Fibroblast of upper back skin (primary cell): ENCODE data around the gene HAND2.

Experiments
- DNase-seq: peaks from one replicate; pipeline ENCODE4 v3.0.0-alpha.2; 2013

Gene HAND2

GRCh38 chr4:173519111-173520101 is 10.6 kb downstream of the HAND2 start:
- no peak for DNase-seq

DNA sequence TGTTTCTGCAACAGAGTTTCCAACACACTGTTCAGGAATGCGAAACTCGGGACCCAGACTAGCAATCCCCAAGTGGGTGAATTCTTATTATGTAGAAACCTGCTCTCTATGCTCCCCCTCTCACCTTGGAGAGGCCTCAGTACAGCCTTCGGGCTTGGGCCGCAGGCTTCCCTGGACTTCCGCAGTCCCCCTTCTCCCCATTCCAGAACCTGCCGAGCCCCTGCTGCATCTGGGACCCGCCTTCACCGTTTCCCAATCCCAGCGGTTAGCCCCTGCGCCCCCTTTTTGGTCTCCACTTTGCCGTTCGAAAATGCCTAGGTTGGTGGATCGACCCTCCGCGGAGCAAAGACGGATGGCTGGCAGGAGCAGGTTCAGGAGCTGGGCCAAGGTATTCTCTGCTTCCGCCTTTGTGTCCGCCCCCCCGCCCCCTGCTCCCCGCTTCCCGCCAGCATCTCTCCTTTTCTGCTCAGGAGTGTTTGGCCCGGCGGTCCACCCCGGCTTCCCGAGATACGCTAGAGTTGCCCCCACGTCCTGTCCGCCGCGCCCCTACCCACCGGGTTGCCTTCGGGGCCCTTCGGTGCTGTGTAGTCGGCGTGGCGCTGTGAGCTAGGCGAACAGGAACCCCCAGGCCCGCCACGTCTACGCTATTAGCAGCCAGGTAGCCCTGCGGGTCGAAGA is 11.5 kb downstream of the HAND2 start:
- DNase-seq = peak; percentile 41

DNA sequence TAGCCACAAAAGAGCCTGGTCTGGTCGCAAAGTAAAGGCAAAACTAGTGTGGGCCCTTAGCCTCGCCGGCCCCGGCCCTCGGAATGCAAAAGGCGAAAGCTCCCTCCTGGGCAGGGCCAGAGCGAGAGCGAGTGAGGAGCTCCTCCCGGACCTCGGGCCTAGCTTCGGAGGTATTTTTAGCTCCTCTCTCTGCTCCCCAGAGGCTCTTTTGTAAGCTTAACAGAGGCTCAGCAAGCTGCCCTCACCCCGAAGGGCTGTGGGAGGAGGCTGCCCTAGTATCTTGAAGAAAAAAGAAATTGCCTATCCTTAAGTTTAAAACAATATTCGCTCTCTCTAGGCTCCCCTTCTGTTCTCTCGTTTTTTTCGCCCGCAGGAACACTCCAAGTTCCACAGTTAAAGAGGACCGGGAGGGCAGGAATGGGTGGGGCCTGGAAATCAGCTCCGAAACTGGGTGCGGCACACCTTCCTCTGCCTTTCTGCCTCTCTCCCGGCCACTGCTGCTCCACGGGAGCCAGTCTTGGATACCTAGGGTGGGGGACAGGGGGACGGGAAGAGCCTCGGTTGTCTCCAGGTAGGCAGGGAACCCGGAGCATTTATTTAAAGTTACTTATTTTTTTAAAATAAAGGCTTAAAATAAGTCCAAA is 12.1 kb downstream of the HAND2 start:
- no peak for DNase-seq

- DNase-seq = no peak
Measured at GRCh38 chr4:173516621-173517524, 13.2 kb downstream of the HAND2 start.

DNA sequence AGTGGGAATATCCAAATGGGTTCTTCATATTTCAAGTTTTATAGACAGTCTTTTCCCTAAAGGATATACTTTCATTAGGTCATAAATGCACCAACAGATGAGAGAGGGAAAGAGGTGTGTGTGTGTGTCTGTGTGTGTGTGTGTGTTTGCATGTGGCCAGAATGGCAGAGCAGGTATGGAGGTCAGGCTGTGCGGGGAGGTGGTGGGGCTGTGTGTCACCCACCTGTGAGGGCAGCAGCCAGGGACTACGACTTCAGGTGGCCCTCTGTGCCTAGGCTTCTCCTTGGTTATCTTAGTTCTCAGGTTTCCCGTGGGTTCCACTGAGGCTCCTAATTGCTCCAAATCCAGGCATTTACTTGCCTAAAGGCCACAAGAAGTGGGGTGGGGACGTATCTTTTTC is 14.6 kb downstream of the HAND2 start:
- no peak for DNase-seq

DNA sequence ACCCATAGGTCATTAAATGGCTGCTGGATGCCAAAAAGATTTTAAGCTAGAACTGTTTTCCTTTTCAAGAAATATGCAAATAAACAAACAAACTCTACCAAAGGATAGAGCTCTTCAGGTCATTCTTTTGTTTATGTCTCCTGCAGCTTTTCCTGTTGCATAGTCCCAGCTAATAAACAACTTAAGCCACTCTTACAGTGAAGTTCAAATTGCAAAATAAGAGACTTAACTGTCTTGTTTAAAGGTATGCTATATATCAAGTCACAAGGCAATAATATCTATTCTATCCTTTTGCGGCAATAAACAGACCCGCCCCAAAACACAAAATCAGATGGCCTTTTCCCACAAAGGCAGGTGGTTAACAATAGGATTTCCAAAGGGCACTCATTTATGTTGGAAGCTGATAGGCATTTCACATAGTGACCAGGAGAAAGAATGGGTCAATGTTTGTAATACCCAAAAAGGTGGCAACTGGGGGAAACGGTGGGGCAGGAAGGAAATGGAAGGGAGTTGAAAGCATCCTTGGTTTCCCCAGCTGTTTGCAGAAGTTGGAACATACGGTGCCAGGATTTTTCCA is 15.3 kb downstream of the HAND2 start:
- DNase-seq = no peak

DNA sequence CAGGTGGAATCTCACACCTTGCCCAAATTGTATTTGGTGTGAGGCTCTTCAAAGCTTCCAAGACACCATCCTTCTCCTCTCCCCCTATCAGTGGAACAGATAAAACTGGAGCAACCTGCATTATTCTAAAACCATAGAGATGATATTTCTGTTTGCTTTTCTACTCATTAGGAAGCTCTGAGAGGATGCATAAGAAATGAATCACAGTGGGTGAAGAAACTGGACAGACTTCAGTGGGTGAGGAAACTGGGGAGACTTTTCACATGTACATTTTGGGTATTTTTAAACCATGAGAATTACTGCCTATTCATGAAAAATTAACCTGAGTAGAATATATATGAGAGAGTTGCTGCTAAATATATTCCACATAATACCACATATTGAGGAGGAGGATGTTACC is 16.4 kb downstream of the HAND2 start:
- no peak for DNase-seq

DNA sequence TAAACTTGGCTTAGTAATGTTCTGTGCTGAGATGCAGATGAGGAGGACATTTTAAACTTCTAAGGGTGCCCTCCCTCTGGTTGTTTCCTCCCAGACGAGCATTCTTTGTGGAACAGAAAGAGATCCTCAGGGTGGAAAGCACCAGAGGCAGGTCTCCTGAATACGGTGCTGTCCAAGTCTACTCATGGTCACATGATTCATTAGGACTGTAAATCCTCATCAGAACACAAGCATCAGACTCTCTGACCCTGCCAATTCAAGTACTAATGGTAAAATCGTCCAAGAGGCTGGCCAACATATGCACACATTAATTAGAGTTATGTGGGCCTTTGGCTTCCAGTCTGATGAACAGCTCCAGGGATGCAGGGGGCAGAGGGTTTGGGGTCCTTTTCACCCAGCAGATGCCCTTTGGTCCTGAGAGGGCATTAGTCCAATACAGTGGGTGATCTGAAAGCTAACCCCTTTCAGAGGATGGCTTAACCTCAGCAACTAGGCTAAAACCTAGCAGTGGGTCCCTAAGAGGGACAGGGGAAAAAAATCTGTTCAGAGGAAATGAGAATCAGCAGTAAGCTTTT is 18.2 kb downstream of the HAND2 start:
- no peak for DNase-seq

GRCh38 chr4:173509036-173510001 is 20.7 kb downstream of the HAND2 start:
- DNase-seq = peak; percentile 51

GRCh38 chr4:173508386-173509035 is 21.5 kb downstream of the HAND2 start:
- DNase-seq = no peak

DNA sequence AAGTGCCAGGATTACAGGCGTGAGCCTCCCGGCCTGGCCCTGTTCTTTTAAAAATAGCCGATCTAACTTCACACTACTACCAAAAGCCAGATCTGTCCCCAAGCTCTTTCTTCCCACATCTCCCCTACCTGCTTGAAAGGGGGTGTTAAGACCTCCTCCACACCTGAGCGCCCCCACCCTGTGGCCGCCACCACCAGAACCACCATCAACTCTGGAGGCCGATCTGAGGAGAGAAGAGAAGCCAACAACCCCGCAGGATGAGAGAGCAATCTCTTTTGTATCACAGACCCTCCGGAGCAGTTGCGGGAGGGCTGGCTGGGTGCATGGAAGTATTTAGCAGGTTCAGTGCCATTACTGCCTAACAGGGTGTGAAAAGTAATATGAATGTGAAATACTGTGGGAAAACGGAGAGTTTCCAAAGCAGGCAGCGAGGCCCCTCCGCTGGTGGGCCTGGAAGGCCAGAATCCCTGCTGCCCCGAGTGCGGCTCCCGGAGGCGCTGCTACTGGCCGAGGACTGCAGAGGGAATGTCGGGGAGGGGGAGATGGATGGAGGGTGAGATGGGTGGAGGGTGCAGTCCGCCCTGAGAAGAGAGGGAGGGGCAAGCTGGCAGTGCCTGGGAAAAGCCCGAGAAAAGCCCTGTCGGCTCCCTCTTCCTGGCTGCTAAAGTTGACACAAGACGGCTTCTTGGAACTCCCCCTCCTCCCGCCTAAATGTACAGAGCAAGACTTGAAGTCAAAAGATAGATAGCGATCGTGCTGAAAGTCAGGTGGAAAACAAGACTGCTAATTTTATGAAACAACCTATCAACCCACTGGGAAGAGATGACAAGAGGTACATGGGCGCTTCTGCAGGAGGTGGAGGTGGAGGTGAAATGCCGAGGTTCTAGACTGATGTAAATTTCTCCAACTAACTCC is 22.3 kb downstream of the HAND2 start:
- no peak for DNase-seq

GRCh38 chr4:173506597-173507211 is 23.3 kb downstream of the HAND2 start:
- DNase-seq = no peak

GRCh38 chr4:173505924-173506518 is 24.0 kb downstream of the HAND2 start:
- peak; percentile 54 for DNase-seq

- DNase-seq = no peak
Measured at GRCh38 chr4:173504181-173504503, 25.9 kb downstream of the HAND2 start.

DNA sequence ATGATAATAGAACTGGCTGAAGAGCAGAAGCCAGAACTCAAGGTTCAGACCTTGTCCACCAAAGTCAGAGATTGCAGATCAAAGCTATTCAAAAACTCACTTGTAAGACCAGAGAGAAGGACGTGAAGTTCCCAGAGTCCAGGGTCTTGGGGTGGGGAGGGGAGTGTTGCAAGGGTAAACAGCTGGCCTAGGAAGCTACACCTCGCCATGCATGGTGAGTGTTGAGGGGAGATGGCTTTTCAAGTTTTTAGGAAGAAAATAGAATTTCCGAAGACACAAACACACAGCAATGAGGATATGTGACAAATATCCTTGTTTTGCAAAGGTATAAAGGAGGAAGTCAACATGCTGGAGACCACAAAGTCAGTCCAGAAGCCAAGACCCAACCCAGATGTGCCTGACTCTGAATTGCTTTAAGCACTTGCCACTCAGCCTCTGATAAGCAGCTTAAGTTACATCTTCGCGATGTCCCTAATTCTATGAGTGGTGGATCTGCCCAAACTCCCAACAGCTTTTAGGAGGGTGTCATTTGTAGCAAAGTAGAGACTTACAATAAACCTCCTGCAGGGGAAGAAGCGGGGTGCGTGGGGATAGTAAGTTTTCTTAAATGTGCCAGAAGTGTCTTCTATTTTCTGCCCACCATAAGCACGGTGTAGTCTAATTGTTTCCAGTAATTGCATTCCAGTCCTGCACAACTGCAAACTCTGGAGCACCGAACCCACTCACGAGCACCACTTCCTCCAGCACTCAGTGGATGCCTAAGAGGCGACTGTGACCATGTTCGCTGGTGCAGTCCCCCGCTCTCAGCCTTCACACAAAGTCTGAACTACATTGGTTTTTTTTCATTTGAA is 26.5 kb downstream of the HAND2 start:
- no peak for DNase-seq

DNA sequence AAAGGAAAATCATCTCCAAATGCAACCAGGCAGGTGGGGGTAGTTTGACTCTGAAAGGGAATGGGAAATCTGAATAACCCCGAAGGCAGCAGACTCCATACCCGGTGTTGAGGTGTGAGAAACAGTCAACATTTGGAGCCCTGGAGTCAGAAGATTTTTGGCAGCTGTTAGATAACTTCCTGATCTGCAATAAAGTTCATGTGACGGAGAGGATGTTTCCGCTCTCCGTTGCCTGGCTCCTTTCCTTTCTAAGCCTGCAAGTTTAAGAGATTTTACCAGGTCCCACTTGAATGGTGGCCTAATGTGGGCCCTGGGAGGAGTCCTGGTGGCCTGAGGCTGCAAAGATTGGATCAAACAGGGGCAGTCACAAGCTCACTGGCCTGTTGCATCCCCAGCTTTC is 27.7 kb downstream of the HAND2 start:
- DNase-seq = no peak

DNA sequence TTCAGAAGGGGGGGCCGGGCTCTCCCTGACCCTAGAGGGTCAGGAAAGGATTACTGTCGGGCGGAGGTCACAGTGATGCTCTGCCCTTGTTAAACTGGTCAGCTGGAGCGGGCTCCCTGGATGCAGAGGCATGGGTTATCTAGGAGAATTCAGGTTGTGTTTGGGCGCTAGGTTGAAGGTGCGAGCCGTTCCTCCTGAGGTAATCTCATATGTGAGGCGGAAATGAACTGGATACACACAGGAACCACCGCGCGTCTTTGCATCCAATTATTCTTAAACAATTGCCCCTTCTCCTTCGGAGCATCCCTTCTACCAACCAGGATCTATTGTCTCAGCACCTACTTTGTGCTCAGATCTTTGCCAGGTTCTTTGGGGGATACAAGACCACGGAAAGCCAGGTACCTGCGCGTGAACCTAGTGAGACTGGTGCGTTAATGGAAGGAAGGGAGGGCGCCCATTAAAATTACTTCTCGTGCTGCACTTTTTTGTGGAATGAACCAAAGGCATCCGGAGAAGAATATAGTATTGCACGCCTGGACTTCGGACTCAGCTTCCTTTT is 28.4 kb downstream of the HAND2 start:
- no peak for DNase-seq
